Astrocyte of the spinal cord (primary cell): ENCODE results near the gene PSMD13.
"Not testable (repeated sequence)": the region's sequence is repeated elsewhere in the genome, so short reads cannot be mapped to it uniquely, and the experiment has no call there.

Experiments used
- DNase-seq: peaks from one replicate; pipeline ENCODE4 v3.0.0; 2011; ENCODE audit warnings: low read depth, low spot score
- H3K4me3 ChIP-seq: 2 replicates; pipeline ENCODE4 v1.5.1; 2011; ENCODE audit warnings: low read depth, mild to moderate bottlenecking, low read length, moderate library complexity
- in situ Hi-C: cut with HindIII; loops from 2 replicates; pipeline ENCODE4 v1.10.0; 2017; ENCODE audit warnings: low sequenced_read_pairs
- TF ChIP-seq, protein P1 (sequence below): IDR thresholded peaks from 2 replicates; pipeline ENCODE4 v1.5.1; 2012; ENCODE audit warnings: low read depth, mild to moderate bottlenecking, low read length, inconsistent platforms

PSMD13 gene

DNA sequence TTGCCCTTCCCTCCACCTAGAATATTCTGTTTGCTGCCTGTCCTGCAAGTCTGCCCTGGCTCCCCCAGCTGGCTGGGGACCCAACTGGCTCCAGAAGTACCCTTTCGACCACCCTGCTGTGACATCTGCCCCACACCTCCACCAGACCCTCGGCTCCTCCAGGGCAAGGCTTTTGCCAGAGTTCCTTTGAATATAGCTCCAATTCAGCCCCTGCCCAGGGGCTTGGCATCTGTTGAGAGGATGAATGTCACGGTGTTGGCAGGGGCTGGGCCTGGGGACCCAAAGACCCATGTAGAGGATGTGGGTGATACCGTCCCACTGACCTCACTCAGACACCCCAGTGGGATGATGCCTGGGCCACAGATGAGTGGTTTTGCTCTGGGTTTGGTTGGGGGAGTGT is 45.4 kb downstream of the PSMD13 start:
- TF ChIP-seq, protein P1, sequence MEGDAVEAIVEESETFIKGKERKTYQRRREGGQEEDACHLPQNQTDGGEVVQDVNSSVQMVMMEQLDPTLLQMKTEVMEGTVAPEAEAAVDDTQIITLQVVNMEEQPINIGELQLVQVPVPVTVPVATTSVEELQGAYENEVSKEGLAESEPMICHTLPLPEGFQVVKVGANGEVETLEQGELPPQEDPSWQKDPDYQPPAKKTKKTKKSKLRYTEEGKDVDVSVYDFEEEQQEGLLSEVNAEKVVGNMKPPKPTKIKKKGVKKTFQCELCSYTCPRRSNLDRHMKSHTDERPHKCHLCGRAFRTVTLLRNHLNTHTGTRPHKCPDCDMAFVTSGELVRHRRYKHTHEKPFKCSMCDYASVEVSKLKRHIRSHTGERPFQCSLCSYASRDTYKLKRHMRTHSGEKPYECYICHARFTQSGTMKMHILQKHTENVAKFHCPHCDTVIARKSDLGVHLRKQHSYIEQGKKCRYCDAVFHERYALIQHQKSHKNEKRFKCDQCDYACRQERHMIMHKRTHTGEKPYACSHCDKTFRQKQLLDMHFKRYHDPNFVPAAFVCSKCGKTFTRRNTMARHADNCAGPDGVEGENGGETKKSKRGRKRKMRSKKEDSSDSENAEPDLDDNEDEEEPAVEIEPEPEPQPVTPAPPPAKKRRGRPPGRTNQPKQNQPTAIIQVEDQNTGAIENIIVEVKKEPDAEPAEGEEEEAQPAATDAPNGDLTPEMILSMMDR: no peak
- H3K4me3 ChIP-seq: no peak overlapping the region
- DNase-seq: no peak
- in situ Hi-C loops: no loop called here

DNA sequence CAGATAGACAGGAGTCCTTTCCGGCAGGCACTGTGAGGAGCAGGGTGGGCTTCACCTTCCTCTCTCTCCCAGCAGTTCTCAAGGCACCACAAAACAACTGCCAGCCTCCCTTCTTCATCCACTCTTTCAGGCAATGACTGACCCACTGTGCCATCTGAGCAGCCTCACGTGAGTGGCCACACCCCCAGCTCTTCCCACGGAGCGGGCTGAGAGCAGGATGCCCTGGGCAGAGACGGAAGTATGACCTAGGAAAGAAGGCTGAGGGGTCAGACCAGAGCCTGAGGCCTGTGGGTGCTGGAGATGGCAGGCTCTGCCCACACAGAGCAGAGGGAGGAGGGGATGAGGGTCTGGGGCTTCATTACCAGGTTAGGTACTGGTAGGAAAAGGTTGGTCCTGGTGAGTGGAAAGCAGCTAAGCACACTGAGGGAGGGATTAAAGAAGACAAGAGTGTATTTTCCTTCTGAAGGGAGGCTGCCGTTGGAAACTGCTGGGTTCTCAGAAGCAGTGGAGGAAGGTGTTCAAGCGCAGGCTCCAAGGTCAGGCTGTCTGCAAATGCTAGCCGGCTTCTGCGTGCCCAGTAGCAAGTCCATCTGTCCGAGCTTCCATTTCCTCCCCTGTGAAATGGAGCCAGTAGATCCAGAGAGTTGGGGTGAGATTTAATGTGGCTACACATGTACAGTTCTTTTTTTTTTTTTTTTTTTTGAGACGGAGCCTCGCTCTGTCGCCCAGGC is 46.0 kb downstream of the PSMD13 start:
- H3K4me3 ChIP-seq: no peak overlapping the region
- in situ Hi-C loops: no loop called here
- TF ChIP-seq, protein P1: no peak
- no peak for DNase-seq

DNA sequence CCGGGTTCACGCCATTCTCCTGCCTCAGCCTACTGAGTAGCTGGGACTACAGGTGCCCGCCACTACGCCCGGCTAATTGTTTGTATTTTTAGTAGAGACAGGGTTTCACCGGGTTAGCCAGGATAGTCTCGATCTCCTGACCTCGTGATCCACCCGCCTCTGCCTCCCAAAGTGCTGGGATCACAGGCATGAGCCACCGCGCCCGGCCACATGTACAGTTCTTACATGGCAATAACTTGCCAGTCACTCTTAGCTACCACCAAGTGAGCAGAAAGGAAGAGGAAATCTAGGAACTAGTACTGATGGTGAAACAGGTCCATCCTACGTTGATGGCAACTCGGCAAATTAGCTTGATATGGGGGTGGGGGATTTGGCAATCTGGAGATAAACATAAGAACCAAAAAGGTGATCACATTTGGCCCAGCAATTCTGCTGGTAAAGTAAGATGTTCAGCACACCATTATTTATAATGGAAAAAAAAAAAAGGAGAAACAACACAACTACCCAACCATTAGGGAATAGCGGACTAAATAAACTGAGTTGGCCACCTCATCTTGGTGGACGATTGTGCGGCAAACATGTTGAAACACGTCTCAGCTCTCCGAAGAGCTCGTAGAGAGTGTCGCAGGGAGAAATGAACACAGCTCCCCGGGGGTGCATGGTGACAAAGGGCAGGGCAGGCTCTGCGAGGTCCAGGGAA is 46.8 kb downstream of the PSMD13 start:
- in situ Hi-C loops: no loop called here
- TF ChIP-seq, protein P1: no peak
- no peak overlapping the region for H3K4me3 ChIP-seq
- DNase-seq: no peak

DNA sequence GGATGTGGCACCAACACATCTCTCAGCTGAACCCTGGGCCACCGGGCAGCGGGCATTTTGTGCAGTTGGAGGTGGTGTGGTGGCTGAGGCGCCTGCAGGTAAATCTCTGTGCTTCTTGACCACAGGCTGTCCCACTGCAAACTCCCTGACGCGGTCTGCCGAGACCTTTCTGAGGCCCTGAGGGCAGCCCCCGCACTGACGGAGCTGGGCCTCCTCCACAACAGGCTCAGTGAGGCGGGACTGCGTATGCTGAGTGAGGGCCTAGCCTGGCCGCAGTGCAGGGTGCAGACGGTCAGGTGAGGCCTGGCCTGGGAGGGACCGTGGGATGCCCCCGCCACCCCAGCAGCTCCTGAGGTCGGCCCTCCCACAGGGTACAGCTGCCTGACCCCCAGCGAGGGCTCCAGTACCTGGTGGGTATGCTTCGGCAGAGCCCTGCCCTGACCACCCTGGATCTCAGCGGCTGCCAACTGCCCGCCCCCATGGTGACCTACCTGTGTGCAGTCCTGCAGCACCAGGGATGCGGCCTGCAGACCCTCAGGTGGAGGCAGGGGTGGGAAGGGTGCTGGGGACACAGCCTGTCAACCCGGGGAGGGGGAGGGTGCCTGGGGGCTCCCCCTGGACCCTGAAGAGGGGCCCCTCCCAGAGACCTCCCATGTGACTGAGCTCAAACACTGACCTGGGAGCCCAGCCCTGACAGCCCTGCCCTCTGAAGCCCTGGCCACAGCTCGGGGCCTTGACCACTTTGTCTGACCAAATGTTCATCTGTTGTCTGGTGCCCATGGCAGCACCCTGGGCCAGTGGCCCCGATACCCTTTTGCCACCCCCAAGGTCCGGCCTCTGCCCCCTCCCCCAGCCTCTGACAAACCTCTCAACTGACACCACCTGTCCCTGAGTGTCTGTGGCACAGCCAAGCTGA is 47.6 kb downstream of the PSMD13 start:
- no peak for DNase-seq
- H3K4me3 ChIP-seq: no peak overlapping the region
- TF ChIP-seq, protein P1: no peak
- in situ Hi-C loops: no loop called here

DNA sequence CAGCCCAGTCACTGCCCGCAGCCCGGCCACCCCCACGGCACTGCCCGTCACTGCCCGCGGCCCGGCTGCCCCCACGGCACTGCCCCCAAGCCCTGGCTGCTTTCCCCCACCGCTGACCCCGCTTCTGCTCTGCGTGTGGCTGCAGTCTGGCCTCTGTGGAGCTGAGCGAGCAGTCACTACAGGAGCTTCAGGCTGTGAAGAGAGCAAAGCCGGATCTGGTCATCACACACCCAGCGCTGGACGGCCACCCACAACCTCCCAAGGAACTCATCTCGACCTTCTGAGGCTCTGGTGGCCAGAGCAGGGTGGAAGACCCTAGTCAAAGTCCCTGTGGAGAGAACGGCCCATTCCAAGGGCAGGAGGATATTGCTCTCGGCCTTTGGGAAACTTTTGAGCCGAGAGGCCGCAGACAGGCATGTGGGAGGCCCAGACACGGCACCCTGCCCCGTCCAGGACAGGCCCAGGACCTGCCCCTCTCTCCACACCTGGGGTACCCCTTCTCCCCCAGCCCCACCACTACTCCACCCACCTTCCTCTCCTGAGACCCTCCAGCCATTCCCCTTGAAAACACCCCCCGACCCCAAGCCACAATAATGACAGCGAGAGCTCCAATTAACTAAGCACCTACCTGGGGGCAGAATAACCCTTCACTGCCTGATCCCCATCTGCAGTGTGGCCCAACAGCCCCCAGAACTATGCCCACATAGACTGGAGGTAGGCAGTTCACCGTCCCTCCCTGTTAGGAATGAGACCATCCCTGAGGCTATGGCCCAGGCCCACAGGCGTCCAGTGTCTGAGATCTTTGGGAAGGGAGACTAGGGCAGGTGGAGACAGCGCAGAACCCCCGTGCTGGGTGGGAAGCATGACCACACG is 48.5 kb downstream of the PSMD13 start:
- DNase-seq: no peak
- in situ Hi-C loops: no loop called here
- TF ChIP-seq, protein P1: no peak
- H3K4me3 ChIP-seq: no peak overlapping the region

DNA sequence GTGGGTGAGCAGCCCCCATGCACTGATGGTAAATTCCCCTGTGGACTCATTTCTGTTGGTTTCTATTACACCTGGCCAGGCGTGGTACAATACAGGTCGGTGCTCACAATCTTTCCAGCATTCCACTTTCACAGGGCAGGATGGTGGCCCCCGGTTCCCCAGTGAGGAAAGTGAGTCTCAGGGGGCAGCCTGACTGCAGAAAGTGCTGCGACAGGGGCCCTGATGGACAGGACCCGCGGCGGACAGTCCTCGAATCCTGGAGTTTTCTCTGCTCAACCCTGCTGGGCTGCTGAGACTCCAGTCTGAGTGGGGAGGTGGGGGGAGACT is 49.1 kb downstream of the PSMD13 start:
- no peak overlapping the region for H3K4me3 ChIP-seq
- TF ChIP-seq, protein P1: no peak
- no peak for DNase-seq
- in situ Hi-C loops: no loop called here

DNA sequence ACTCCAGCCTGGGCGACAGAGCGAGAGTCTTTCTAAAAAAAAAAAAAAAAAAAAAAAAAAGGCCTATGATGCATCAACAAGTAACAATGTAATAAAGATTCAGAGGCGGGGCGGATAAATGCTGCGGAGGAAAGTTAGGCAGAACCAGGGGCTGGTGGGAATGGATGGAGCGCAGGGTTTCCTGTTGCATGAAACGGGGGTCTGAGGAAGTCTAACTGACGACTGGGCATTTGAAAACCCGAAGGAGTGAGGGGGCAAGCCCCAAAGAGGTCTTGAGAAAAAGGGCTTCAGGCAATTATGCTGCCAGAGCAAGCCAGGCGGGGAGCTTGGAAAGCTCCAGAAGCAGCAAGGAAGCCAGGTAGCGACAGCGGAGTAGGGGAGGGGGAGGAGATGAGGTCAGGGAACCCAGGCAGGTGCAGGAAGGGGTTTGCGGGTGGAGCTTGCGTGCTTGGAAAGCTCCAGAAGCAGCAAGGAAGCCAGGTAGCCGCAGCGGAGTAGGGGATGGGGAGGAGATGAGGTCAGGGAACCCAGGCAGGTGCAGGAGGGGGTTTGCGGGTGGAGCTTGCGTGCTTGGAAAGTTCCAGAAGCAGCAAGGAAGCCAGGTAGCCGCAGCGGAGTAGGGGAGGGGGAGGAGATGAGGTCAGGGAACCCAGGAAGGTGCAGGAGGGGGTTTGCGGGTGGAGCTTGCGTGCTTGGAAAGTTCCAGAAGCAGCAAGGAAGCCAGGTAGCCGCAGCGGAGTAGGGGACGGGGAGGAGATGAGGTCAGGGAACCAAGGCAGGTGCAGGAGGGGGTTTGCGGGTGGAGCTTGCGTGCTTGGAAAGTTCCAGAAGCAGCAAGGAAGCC is 50.4 kb downstream of the PSMD13 start:
- DNase-seq, H3K4me3 ChIP-seq, in situ Hi-C loops: not testable (repeated sequence)
